ENCODE measurements around the gene NCAM2. TPM values are rescaled to one million over a fixed set of nuclear protein-coding genes. Genes with fewer than 3 reads are reported as not detected.

The NCAM2 gene
- not detected for total RNA-seq

DNA sequence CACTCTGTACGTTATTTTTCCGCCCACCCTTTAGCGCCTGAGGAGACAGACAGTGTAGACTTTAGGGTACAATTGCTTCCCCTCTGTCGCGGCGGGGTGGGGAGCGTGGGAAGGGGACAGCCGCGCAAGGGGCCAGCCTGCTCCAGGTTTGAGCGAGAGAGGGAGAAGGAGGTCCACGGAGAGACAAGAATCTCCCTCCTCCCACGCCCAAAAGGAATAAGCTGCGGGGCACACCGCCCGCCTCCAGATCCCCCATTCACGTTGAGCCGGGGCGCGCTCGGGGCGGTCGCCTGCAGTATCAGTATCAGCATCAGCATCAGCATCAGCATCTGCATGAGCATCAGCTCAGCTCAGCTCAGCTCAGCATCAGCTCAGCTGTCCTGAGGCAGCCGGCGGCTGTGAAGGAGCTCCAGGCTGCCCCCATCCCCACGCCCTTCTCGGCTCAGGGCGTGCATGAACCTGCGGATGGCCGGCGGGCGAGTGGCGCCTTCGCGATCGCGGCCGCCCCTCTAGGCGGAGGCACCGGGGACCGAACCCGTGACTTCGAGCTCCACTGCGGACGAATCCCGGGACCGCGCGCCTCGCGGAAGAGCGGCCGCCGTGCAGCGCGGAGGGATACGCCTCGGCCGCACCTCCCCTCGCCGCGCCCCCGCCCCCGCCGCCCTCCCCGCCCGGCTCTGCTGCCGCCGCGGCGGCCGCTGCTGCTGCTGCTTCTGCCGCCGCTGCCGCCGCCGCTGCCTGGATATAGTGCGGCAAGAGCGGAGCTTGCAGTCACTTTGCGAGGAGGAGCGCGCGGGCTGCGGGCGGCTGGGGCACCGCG is at the start of gene NCAM2:
Gene NCAM2, plus strand, starts transcription at position 774 of the 820 bp plus-strand sequence.
- Mint-ChIP-seq H3K4me3 (peak within 1 kb of the TSS; percentile 51), H3K9me3 (no peaks in the 10 kb centered on the region), H3K36me3 (no peaks in the 10 kb centered on the region), H3K27ac (no peak within 1 kb of the TSS), H3K4me1 (ENCODE audit: low read depth in 2 of 2) (peaks cover 0 to 15% of the 10 kb centered on the region in 2 donors), H3K27me3 (peaks cover 0 to 2% of the 10 kb centered on the region in 2 donors)
- peak; percentile 80 to 91 for ATAC-seq
- DNase-seq (ENCODE audit: low spot score) = peak; percentile 73

DNA sequence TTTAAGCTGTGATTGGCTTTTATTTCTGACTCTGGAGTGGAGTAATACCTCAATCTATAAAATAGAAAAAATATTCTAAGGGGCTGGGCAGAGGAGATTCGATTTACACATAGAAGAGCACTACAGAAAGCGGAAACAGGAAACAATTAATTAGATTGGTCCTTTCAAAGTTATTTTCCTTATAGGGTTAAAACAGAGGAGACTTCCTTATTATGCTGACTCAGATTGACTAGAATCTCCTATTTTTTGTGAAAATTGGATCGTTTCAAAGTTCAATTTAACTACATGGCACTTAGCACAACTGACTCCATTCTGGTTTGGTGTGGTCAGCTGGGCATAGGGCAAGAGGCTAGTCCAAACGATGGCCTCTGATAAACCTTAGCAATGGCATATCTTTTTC is 48.3 kb upstream of the NCAM2 start:
- H3K4me3 Mint-ChIP-seq = no peak overlapping the region
- H3K9me3 Mint-ChIP-seq = peaks cover 5% of the 10 kb centered on the region
- H3K36me3 Mint-ChIP-seq = no peaks in the 10 kb centered on the region
- no peaks in the 10 kb centered on the region for H3K4me1 Mint-ChIP-seq (ENCODE audit: low read depth in 2 of 2)
- no peak overlapping the region for H3K27ac Mint-ChIP-seq
- ATAC-seq (no peak), DNase-seq (ENCODE audit: low spot score) (no peak)
- no peaks in the 10 kb centered on the region for H3K27me3 Mint-ChIP-seq

DNA sequence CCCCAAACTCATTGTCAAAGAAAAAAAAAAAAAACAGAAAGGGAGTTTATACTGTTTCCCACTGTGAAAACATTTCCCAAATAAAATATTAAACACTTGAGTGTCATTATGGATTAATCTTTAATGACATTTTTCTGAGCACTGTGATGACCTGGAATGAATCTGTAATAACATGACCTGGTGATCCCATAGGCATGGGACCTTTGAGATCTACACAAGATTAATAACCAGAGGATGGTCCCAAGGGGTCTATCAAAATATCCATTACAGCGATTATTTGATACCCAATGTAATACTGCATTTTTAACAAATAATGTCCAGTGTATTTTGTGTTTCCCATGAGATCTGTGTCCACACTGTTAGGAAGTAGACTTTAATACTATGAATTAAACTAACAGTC is 32.4 kb upstream of the NCAM2 start:
- Mint-ChIP-seq H3K36me3 (no peaks in the 10 kb centered on the region), H3K4me3 (no peak overlapping the region)
- no peak for DNase-seq (ENCODE audit: low spot score)

DNA sequence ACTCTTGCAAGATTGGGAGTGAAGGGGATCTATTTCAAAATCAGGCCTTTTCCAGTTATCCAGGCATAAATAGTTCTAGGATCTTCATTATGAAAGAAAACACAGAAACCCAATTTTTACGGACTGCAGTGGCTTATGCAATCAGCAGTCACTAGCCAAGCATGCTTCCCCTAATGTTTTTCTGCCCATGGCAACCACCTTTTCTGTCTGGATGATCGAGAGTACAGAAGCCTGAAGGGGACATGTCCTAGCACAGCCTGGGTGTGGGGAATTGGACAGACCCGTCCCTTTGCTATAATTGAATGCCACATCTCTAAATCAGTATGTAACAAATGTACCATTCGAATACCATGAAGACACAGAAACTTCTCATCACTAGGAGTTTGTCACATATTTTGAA is 29.8 kb upstream of the NCAM2 start:
- H3K36me3 Mint-ChIP-seq = no peaks in the 10 kb centered on the region
- no peaks in the 10 kb centered on the region for H3K4me1 Mint-ChIP-seq (ENCODE audit: low read depth in 2 of 2)

More for the DNA sequence above, 32.4 kb upstream of the NCAM2 start:
- Mint-ChIP-seq H3K27ac (no peak overlapping the region), H3K27me3 (no peaks in the 10 kb centered on the region), H3K9me3 (no peaks in the 10 kb centered on the region), H3K4me1 (ENCODE audit: low read depth in 2 of 2) (no peaks in the 10 kb centered on the region)
- no peak for ATAC-seq

DNA sequence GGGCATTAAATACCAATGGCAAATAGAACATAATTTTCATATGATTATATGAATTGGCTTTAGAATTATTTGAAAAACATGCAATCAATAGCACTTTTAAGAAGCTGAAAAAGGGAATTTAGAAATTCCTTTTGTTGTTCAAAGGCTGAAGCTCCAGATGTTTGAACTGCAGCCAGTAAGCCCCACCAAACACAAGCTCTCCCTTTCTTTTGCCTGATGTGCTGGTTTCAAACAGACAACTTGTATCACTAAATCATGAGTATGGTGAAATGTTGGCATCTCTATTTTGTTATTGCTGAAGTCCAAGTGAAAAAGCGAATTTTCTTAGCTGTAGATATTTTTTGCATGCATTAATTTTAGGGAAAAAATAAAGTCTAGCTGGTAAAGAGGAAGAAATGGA is 27.5 kb upstream of the NCAM2 start:
- H3K9me3 Mint-ChIP-seq = no peaks in the 10 kb centered on the region
- H3K27ac Mint-ChIP-seq = no peak overlapping the region
- H3K27me3 Mint-ChIP-seq = no peaks in the 10 kb centered on the region
- ATAC-seq (no peak), DNase-seq (ENCODE audit: low spot score) (no peak)
- no peak overlapping the region for H3K4me3 Mint-ChIP-seq
- no peaks in the 10 kb centered on the region for H3K36me3 Mint-ChIP-seq
- no peaks in the 10 kb centered on the region for H3K4me1 Mint-ChIP-seq (ENCODE audit: low read depth in 2 of 2)

More for the DNA sequence above, 29.8 kb upstream of the NCAM2 start:
- no peak for DNase-seq (ENCODE audit: low spot score)
- H3K27me3 Mint-ChIP-seq = no peaks in the 10 kb centered on the region
- no peak overlapping the region for H3K4me3 Mint-ChIP-seq
- no peak overlapping the region for H3K27ac Mint-ChIP-seq
- no peaks in the 10 kb centered on the region for H3K9me3 Mint-ChIP-seq
- ATAC-seq = no peak

DNA sequence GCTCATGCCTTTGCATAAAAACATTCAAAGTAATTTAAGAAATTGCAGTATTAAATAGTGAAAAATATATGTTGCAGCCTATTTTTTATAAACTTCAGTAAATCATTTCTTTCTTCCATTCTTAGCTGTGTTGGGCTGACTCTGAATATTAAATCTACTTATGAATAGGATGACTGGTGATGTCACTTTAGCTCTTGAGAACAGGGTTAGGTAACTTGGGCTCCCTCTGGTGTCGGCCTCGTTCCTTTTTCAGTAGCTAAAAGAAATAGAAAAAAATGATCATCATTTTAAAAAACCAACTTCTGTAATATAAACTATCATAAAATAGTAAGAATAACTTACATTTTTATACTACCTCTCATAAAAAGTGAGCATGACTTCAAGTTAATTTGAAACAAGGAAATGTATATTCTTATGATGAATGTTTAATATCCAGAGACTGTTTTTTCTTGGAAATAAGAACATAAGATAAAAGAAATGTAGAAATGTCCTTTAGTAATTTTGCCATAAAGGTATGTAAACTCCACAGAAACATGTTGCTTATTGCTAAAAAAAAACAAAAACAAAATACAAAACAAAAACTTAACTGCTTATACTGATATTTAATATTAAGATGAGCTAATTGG is 26.8 kb upstream of the NCAM2 start:
- Mint-ChIP-seq H3K27me3 (no peaks in the 10 kb centered on the region), H3K4me3 (no peak overlapping the region), H3K9me3 (no peaks in the 10 kb centered on the region), H3K36me3 (no peaks in the 10 kb centered on the region), H3K27ac (no peak overlapping the region), H3K4me1 (ENCODE audit: low read depth in 2 of 2) (no peaks in the 10 kb centered on the region)
- DNase-seq (ENCODE audit: low spot score) (no peak), ATAC-seq (no peak)

DNA sequence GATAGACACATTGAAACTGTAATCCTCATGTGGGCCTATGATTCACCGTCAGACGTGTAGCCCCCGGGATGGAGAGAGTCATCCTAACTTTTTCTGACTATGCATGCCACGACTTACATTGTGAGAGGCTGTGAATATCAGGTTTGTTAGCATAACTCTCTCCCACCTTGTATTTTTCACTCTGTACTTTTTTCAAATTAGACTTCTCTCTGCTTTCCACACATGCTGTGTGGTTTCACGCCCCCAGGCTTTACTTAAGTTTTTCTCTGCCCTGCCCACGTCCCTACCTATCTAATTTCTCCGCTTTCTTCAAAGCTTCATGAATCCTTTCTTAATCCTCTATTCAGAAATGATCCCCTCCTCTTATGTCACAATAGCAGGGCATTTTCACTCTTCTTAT is 3.4 kb upstream of the NCAM2 start:
- Mint-ChIP-seq H3K4me1 (ENCODE audit: low read depth in 2 of 2) (peaks cover 0 to 15% of the 10 kb centered on the region in 2 donors), H3K27ac (no peak overlapping the region), H3K36me3 (no peaks in the 10 kb centered on the region), H3K27me3 (peaks cover 0 to 2% of the 10 kb centered on the region in 2 donors), H3K9me3 (no peaks in the 10 kb centered on the region), H3K4me3 (no peak overlapping the region)
- ATAC-seq (no peak), DNase-seq (ENCODE audit: low spot score) (no peak)

DNA sequence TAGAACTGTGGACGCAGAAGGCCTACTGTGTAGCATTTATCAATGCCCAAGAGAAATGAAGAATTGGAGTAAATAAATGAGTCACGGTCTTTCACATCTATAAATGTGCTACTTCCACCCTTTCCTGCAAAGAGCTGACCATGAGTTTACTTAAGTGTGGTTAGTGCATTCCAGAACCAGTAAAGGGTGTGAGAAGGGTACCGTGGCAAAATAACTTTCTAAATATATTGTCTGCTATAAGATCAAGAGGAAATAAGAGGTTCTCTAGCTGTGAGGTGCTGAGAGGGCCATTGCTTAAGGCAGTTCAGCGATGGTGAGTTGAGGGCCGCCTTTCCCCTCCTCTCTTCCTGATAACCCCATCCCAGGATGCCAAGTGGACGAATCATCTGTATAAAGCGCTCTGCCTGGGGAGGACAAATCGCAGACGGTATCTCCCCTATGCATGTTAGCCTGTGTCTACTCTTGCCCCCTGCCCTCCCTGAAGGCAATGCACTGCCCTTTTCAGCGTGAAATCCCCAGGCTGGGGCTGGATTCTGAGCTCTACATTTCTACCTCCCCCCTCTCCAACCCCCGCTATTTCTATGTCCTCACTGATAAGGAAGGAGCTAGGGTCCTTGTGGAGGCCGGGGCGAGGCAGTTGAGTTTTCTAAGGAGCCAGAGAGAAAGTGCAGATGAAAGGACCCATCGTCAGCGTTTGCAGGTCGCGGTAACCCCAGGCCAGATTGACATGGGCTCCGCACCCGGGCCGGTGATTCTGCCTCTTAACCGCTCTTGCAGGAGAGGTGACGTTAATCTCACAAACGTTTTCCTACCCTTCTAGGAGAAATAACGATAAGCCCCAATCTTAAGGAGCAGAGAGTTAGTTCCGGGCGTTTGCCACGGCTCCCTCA is 1.5 kb upstream of the NCAM2 start:
- Mint-ChIP-seq H3K27ac (no peak overlapping the region), H3K4me3 (peak overlapping the region; percentile 38), H3K36me3 (no peaks in the 10 kb centered on the region), H3K27me3 (peaks cover 0 to 2% of the 10 kb centered on the region in 2 donors), H3K9me3 (no peaks in the 10 kb centered on the region), H3K4me1 (ENCODE audit: low read depth in 2 of 2) (peaks cover 0 to 15% of the 10 kb centered on the region in 2 donors)
- ATAC-seq = no peak
- DNase-seq (ENCODE audit: low spot score) = no peak

DNA sequence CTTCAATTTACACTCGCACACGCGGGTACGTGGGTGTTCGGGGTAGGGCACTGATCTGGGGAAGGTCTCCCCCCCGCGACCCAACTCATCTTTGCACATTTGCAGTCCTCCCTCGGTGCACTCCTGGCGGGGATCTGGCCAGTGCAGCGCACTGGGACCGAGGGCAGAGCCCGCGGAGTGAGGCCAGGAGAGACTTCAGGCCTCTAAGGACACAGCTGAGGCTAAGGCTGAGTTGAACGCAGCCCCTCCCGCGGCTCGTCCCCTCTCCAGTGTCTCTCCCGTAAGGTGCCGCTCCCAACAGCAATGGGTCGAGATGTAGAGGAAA is 936 bp upstream of the NCAM2 start:
- peak overlapping the region; percentile 38 for H3K4me3 Mint-ChIP-seq
- ATAC-seq = no peak
- DNase-seq (ENCODE audit: low spot score) = no peak
- H3K36me3 Mint-ChIP-seq = no peaks in the 10 kb centered on the region
- peaks cover 0 to 2% of the 10 kb centered on the region in 2 donors for H3K27me3 Mint-ChIP-seq
- no peak overlapping the region for H3K27ac Mint-ChIP-seq
- no peaks in the 10 kb centered on the region for H3K9me3 Mint-ChIP-seq
- H3K4me1 Mint-ChIP-seq (ENCODE audit: low read depth in 2 of 2) = peaks cover 0 to 15% of the 10 kb centered on the region in 2 donors

DNA sequence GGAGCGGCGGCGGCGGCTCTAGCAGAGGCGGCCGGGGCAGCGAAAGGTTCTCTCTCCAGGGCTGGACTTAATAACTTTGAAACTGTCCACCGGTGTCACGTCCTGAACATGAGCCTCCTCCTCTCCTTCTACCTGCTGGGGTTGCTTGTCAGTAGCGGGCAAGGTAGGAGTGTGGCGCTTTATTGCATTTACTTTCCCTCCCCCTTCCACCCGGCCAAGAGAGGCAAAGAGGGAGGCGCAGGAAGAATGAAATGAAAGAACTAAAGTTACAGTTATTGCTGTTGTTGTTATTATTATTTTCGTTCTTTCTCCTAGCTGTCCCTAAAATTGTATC is 214 bp downstream of the NCAM2 start:
- Mint-ChIP-seq H3K9me3 (no peaks in the 10 kb centered on the region), H3K36me3 (no peaks in the 10 kb centered on the region), H3K4me1 (ENCODE audit: low read depth in 2 of 2) (peaks cover 0 to 15% of the 10 kb centered on the region in 2 donors), H3K27me3 (peaks cover 0 to 2% of the 10 kb centered on the region in 2 donors), H3K27ac (no peak overlapping the region), H3K4me3 (peak overlapping the region; percentile 51)
- DNase-seq (ENCODE audit: low spot score) = no peak
- no peak for ATAC-seq

DNA sequence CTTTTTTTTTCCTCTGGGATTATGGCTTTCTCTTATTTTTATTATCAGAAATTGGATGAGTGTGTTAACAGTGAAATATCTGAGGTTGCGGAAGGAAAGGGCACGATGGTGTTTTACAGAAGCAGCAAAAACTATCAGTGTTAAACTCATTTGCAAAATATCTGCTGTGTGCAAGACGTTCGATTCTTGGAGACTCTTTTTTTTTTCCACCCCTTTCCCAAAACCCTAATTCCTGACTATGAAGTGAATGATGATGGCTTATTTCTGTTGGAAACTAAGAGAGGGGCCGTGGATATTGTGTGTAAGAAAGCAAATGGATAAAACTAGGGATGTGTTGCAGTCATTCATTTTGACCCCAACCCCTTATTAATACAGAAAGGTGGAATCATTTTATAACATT is 677 bp downstream of the NCAM2 start:
- Mint-ChIP-seq H3K4me3 (peak overlapping the region; percentile 51), H3K9me3 (no peaks in the 10 kb centered on the region), H3K27ac (no peak overlapping the region), H3K27me3 (peaks cover 0 to 2% of the 10 kb centered on the region in 2 donors), H3K4me1 (ENCODE audit: low read depth in 2 of 2) (peaks cover 0 to 15% of the 10 kb centered on the region in 2 donors), H3K36me3 (no peaks in the 10 kb centered on the region)
- ATAC-seq (no peak), DNase-seq (ENCODE audit: low spot score) (no peak)

DNA sequence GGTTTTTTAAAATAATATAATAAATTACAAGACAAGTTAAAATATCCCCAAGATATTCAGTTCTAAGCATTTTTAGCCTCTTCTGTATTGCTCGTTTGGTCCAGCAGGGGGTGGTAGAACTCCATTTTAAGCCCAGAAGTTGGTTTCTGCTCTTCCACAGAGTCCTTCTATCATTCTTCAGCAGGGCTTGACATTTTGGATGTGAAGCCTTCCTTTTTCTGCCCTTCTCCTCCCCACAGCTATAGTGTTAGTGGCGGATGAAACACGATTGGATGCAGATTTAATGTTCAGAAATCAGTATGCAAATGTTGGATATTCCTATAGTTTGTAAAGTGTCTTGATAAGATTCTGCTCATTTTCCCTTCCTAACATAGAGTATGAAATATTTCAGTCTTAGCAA is 1.4 kb downstream of the NCAM2 start:
- H3K4me1 Mint-ChIP-seq (ENCODE audit: low read depth in 2 of 2) = peaks cover 0 to 15% of the 10 kb centered on the region in 2 donors
- DNase-seq (ENCODE audit: low spot score) (no peak), ATAC-seq (no peak)
- peaks cover 0 to 2% of the 10 kb centered on the region in 2 donors for H3K27me3 Mint-ChIP-seq
- H3K27ac Mint-ChIP-seq = no peak overlapping the region
- peak overlapping the region; percentile 3 for H3K4me3 Mint-ChIP-seq
- H3K36me3 Mint-ChIP-seq = no peaks in the 10 kb centered on the region
- H3K9me3 Mint-ChIP-seq = no peaks in the 10 kb centered on the region

DNA sequence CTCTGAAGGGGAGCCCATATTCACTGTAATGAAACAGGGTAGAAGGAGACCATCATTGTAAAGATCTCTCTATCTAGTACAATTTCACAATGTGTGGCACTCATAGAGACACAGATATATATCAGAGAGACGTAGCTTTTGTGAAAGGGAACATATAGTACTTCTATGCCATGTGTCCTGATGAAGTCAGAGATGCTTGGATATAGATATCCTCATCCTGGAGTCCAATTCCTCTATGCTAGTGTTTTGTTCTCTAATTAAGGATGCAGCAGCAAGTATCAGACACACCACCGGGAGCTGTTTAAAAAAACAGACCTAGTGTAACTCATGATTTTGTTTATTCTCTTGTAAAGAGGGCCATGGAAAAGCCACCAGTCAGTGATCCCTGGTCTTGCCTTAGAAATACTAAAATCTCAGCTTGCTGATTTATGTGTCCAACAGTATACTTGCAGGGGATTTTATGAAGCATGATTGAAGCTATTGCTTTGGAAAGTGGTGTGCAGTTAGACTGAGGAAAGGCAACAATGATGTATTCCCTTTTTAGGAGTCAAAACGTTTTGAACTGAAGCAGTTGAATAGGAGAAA is 2.5 kb downstream of the NCAM2 start:
- Mint-ChIP-seq H3K9me3 (no peaks in the 10 kb centered on the region), H3K4me3 (no peak overlapping the region), H3K27ac (no peak overlapping the region), H3K4me1 (ENCODE audit: low read depth in 2 of 2) (peaks cover 0 to 15% of the 10 kb centered on the region in 2 donors), H3K27me3 (peaks cover 0 to 2% of the 10 kb centered on the region in 2 donors), H3K36me3 (no peaks in the 10 kb centered on the region)
- DNase-seq (ENCODE audit: low spot score) (no peak), ATAC-seq (no peak)
